Upper lobe of left lung (tissue), 4 donors: ENCODE measurements around the gene PUM2.

Experiments used
- CTCF ChIP-seq, 6 experiments: fragments of 450-650 bp in 4 of 6; fragments of 200-600 bp in 2 of 6; sonication (generic) in 2 of 6; IDR thresholded peaks; one replicate each; pipeline ENCODE4 v1.5.1; 2016 to 2019; ENCODE audit warnings: antibody characterized with exemption in 6 of 6
- POLR2A ChIP-seq, 4 donors: fragments of 450-650 bp; IDR thresholded peaks; one replicate each; pipeline ENCODE4 v1.5.1; 2016 to 2017; ENCODE audit warnings: antibody characterized with exemption in 4 of 4, mild to moderate bottlenecking in 2 of 4
- POLR2AphosphoS5 ChIP-seq, 2 donors: sonication (generic); formaldehyde crosslinking; IDR thresholded peaks; one replicate each; pipeline ENCODE4 v1.5.1; 2017; ENCODE audit warnings: antibody characterized with exemption in 2 of 2

GRCh38 chr2:20291846-20292408 is 58.7 kb downstream of the PUM2 start:
- no peak for TF ChIP-seq POLR2A (IDR thresholded peaks at IDR 0.05)
- no peak for TF ChIP-seq CTCF (IDR thresholded peaks at IDR 0.05)
- TF ChIP-seq POLR2AphosphoS5 (IDR thresholded peaks at IDR 0.05) = no peak
